HepG2 (cell line): ENCODE results near the gene RELL2. TPM values are rescaled to one million over a fixed set of nuclear protein-coding genes. Genes with fewer than 3 reads are reported as not detected.

ENCODE experiments used
- ATAC-seq: fragments of 200-7000 bp; cut with Tn5 transposase; 3 replicates; pipeline ENCODE4 v1.9.1; 2020; ENCODE audit warnings: mild to moderate bottlenecking, moderate library complexity
- BruUV-seq: library from RNA; stranded (reverse); fragments of 400-500 nt; replicated peaks from 2 replicates; lab custom pipeline; 2021; lab: Mats Ljungman, UMichigan
- CTCF ChIA-PET: fragments of 300-600 bp; formaldehyde crosslinking; extraction: SDS; loops from one replicate; lab custom pipeline; 2021; ENCODE audit warnings: low total read pairs, inconsistent platforms, low intra/inter-chr PET ratio; lab: Yijun Ruan, JAX
- POLR2A ChIA-PET: fragments of 350-600 bp; sonication (Branson Sonifier 250); formaldehyde crosslinking; loops from one replicate; lab custom pipeline; 2020; ENCODE audit warnings: antibody characterized with exemption, inconsistent platforms; lab: Yijun Ruan, JAX
- DNase-seq: peaks from one replicate; pipeline ENCODE4 v3.0.0-alpha.2; 2015; ENCODE audit warnings: low spot score
- FAIRE-seq: peaks from 3 replicates; lab custom pipeline; 2011; peaks lifted over from hg19 to GRCh38; lab: Jason Lieb, UNC
- H2AFZ ChIP-seq: one replicate; pipeline ENCODE4 v1.6.1; 2011; ENCODE audit warnings: low read length, inconsistent platforms
- H3K27ac ChIP-seq: fragments of 300-600 bp; 3 replicates; pipeline ENCODE4 v1.8.0; 2011; ENCODE audit warnings: mixed run types, mild to moderate bottlenecking, mixed read lengths, low read length, inconsistent platforms; ENCODE audit not compliant: insufficient read depth; ENCODE audit errors: extremely low read length
- H3K27me3 ChIP-seq, 2 experiments: fragments of 200-600 bp in 1 of 2; 2 replicates in 1 of 2; 3 replicates in 1 of 2; pipeline versions ENCODE4 v1.6.0 to v1.8.0; 2011; ENCODE audit warnings: low read length in 2 of 2, mild to moderate bottlenecking in 2 of 2, moderate library complexity in 2 of 2, inconsistent platforms in 1 of 2; ENCODE audit not compliant: insufficient read depth in 2 of 2, control insufficient read depth in 1 of 2
- H3K36me3 ChIP-seq, 2 experiments: fragments of 200-600 bp in 1 of 2; replicated peaks in 1 of 2; 2 replicates in 1 of 2; 3 replicates in 1 of 2; pipeline versions ENCODE4 v1.5.1 to v1.8.0; 2011; ENCODE audit warnings: low read length in 2 of 2, inconsistent platforms in 1 of 2; ENCODE audit not compliant: insufficient read depth in 2 of 2, control insufficient read depth in 1 of 2
- H3K4me1 ChIP-seq: 2 replicates; pipeline ENCODE4 v1.5.1; 2012; ENCODE audit warnings: low read length, inconsistent platforms; ENCODE audit not compliant: insufficient read depth
- H3K4me2 ChIP-seq: 2 replicates; pipeline ENCODE4 v1.6.0; 2011; ENCODE audit warnings: low read depth, low read length, inconsistent platforms
- H3K4me3 ChIP-seq, 3 experiments: fragments of 200-600 bp in 1 of 3; sonication (generic), shearing (Covaris generic) in 1 of 3; replicated peaks in 1 of 3; 2 replicates each; pipeline ENCODE4 v1.5.1; 2011 to 2016; ENCODE audit warnings: low read length in 3 of 3, inconsistent platforms in 2 of 3, low read depth in 2 of 3, mild to moderate bottlenecking in 2 of 3, control low read depth in 1 of 3, mixed read lengths in 1 of 3; ENCODE audit not compliant: insufficient read depth in 1 of 3
- H3K79me2 ChIP-seq: one replicate; pipeline ENCODE4 v1.6.1; 2011; ENCODE audit warnings: low read length, inconsistent platforms; ENCODE audit not compliant: insufficient read depth
- H3K9ac ChIP-seq: 2 replicates; pipeline ENCODE4 v1.6.0; 2011; ENCODE audit warnings: mild to moderate bottlenecking, low read depth, low read length, inconsistent platforms; ENCODE audit not compliant: insufficient read depth
- H3K9me3 ChIP-seq: 2 replicates; pipeline ENCODE4 v1.5.1; 2012; ENCODE audit warnings: mild to moderate bottlenecking, low read length
- H4K20me1 ChIP-seq: 2 replicates; pipeline ENCODE4 v1.6.0; 2011; ENCODE audit warnings: inconsistent platforms, mild to moderate bottlenecking, low read length, moderate library complexity; ENCODE audit not compliant: insufficient read depth
- ATM ChIP-seq: fragments of 450-650 bp; IDR thresholded peaks from 2 replicates; pipeline ENCODE4 v1.7.1; 2017; ENCODE audit warnings: mild to moderate bottlenecking, borderline replicate concordance
- HNRNPUL1 ChIP-seq: fragments of 200-400 bp; formaldehyde crosslinking; IDR thresholded peaks from 2 replicates; pipeline ENCODE4 v1.6.1; 2017; ENCODE audit warnings: low read depth, mild to moderate bottlenecking, low read length, moderate library complexity
- MIXL1 ChIP-seq: IDR thresholded peaks from 2 replicates; pipeline ENCODE4 v1.6.1; 2016
- MYC ChIP-seq: sonication (generic); formaldehyde crosslinking; IDR thresholded peaks from 2 replicates; pipeline ENCODE4 v1.9.0; 2021; ENCODE audit warnings: missing genetic modification reagents, borderline replicate concordance
- TEF ChIP-seq: sonication (generic); formaldehyde crosslinking; IDR thresholded peaks from 2 replicates; pipeline ENCODE4 v1.5.0; 2020; ENCODE audit warnings: missing genetic modification reagents
- ZBTB20 ChIP-seq: sonication (generic); formaldehyde crosslinking; IDR thresholded peaks from 2 replicates; pipeline ENCODE4 v1.8.1; 2023; ENCODE audit warnings: missing genetic modification reagents, low read depth, mild to moderate bottlenecking, borderline replicate concordance
- ZNF615 ChIP-seq: sonication (generic); formaldehyde crosslinking; IDR thresholded peaks from 2 replicates; pipeline ENCODE4 v1.5.0; 2020; ENCODE audit warnings: mild to moderate bottlenecking, missing genetic modification reagents, borderline replicate concordance
- ZNF616 ChIP-seq: sonication (generic); formaldehyde crosslinking; IDR thresholded peaks from 2 replicates; pipeline ENCODE4 v1.5.0; 2020; ENCODE audit warnings: low read depth, mild to moderate bottlenecking, missing genetic modification reagents
- WGBS: methylation state at CpG from one replicate; pipeline ENCODE4 v1.1.6; 2017; ENCODE audit warnings: low lambda C conversion rate; 5-methylcytosine and 5-hydroxymethylcytosine counted together
- in situ Hi-C: cut with HindIII; loops from 2 replicates; pipeline ENCODE4 v1.10.0; 2017; ENCODE audit warnings: low pct_unique_long_range_greater_than_20kb; ENCODE audit not compliant: extremely low pct_ligation_motif_present
- intact Hi-C: fragments of 100-400 bp; cut with micrococcal nuclease; formaldehyde crosslinking; loops from one replicate; pipeline ENCODE4 v1.10.0; 2022; ENCODE audit not compliant: unreplicated experiment
- polyA plus RNA-seq, 8 experiments: library from polyadenylated mRNA; depleted of rRNA in 3 of 8; stranded (reverse) in 7 of 8; unstranded in 1 of 8; fragments of >200 nt; fragmentation: Illumina TruSeq in 4 of 8; extraction: Trizol in 4 of 8; gene quantifications; 2 replicates each; pipeline versions ENCODE4 v1.2.1 to v1.2.3, GENCODE V29; 2011 to 2016; ENCODE audit warnings: low read depth in 4 of 8, missing spikeins in 1 of 8, mixed read lengths in 1 of 8; ENCODE audit not compliant: insufficient read depth in 1 of 8
- total RNA-seq, 5 experiments: library from RNA; depleted of rRNA; stranded (reverse); fragments of >200 nt; fragmentation: Illumina TruSeq; extraction: Trizol; gene quantifications; 2 replicates each; pipeline ENCODE4 v1.2.3, GENCODE V29; 2016; ENCODE audit warnings: low read depth in 1 of 5
- TF ChIP-seq, protein P1 (sequence below): sonication (generic); formaldehyde crosslinking; conservative IDR thresholded peaks from 2 replicates; pipeline ENCODE4 v1.4.0; 2020; ENCODE audit warnings: mild to moderate bottlenecking, missing genetic modification reagents, moderate library complexity
- TF ChIP-seq, protein P2 (sequence below): sonication (generic); formaldehyde crosslinking; IDR thresholded peaks from 2 replicates; pipeline ENCODE4 v1.4.0; 2020; ENCODE audit warnings: missing genetic modification reagents

The RELL2 gene
- total and polyA plus RNA-seq, 2 of the 13 experiments (the other 11 are each of a cell fraction or from before 2014, with no cell fraction given) = 6.4 to 8.3 TPM

GRCh38 chr5:141681295-141681694 is 44.5 kb downstream of the RELL2 start:
- Histone ChIP-seq H3K4me3 (peak overlapping the region; percentile 26 to 57 (median 45); a peak in 4 of 6 replicates), H3K79me2 (no peaks in the 10 kb centered on the region), H3K4me2 (peak overlapping the region; percentile 61), H4K20me1 (no peaks in the 10 kb centered on the region), H3K4me1 (peaks cover 20% of the 10 kb centered on the region), H2AFZ (no peak overlapping the region), H3K27me3 (peaks cover 0 to 22% of the 10 kb centered on the region in 2 experiments; a peak in 3 of 5 replicates), H3K36me3 (no peaks in the 10 kb centered on the region), H3K27ac (no peak overlapping the region), H3K9me3 (no peaks in the 10 kb centered on the region), H3K9ac (no peak overlapping the region)
- no peak for DNase-seq
- BruUV-seq = no TSS peak
- no peak; the same call in 2 of the 3 replicates for ATAC-seq
- in situ Hi-C loops (loop anchor here (25.0 kb wide), 1 partner anchor 456 kb away; no protein-coding TSS in a partner anchor), intact Hi-C loops (no loop called here)
- no peak for TF ChIP-seq ZBTB20
- TF ChIP-seq, protein P1, sequence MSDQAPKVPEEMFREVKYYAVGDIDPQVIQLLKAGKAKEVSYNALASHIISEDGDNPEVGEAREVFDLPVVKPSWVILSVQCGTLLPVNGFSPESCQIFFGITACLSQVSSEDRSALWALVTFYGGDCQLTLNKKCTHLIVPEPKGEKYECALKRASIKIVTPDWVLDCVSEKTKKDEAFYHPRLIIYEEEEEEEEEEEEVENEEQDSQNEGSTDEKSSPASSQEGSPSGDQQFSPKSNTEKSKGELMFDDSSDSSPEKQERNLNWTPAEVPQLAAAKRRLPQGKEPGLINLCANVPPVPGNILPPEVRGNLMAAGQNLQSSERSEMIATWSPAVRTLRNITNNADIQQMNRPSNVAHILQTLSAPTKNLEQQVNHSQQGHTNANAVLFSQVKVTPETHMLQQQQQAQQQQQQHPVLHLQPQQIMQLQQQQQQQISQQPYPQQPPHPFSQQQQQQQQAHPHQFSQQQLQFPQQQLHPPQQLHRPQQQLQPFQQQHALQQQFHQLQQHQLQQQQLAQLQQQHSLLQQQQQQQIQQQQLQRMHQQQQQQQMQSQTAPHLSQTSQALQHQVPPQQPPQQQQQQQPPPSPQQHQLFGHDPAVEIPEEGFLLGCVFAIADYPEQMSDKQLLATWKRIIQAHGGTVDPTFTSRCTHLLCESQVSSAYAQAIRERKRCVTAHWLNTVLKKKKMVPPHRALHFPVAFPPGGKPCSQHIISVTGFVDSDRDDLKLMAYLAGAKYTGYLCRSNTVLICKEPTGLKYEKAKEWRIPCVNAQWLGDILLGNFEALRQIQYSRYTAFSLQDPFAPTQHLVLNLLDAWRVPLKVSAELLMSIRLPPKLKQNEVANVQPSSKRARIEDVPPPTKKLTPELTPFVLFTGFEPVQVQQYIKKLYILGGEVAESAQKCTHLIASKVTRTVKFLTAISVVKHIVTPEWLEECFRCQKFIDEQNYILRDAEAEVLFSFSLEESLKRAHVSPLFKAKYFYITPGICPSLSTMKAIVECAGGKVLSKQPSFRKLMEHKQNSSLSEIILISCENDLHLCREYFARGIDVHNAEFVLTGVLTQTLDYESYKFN = no peak
- no peak for TF ChIP-seq ZNF615 (CRISPR knock-in tag)
- no peak for TF ChIP-seq ZNF616 (CRISPR knock-in tag)
- no peak for TF ChIP-seq TEF
- TF ChIP-seq HNRNPUL1 = no peak
- no peak for TF ChIP-seq MIXL1 (CRISPR knock-in tag)
- no peak for TF ChIP-seq ATM
- no peak for TF ChIP-seq MYC (CRISPR knock-in tag)
- TF ChIP-seq, protein P2, sequence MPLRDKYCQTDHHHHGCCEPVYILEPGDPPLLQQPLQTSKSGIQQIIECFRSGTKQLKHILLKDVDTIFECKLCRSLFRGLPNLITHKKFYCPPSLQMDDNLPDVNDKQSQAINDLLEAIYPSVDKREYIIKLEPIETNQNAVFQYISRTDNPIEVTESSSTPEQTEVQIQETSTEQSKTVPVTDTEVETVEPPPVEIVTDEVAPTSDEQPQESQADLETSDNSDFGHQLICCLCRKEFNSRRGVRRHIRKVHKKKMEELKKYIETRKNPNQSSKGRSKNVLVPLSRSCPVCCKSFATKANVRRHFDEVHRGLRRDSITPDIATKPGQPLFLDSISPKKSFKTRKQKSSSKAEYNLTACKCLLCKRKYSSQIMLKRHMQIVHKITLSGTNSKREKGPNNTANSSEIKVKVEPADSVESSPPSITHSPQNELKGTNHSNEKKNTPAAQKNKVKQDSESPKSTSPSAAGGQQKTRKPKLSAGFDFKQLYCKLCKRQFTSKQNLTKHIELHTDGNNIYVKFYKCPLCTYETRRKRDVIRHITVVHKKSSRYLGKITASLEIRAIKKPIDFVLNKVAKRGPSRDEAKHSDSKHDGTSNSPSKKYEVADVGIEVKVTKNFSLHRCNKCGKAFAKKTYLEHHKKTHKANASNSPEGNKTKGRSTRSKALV (CRISPR knock-in tag) = no peak
- POLR2A ChIA-PET = no interaction called here
- FAIRE-seq = no peak
- CTCF ChIA-PET = no interaction called here
- 28% methylated on average over 2 of the region's 2 CpGs for WGBS
